ENCODE results near the gene KLHL5.

DNA sequence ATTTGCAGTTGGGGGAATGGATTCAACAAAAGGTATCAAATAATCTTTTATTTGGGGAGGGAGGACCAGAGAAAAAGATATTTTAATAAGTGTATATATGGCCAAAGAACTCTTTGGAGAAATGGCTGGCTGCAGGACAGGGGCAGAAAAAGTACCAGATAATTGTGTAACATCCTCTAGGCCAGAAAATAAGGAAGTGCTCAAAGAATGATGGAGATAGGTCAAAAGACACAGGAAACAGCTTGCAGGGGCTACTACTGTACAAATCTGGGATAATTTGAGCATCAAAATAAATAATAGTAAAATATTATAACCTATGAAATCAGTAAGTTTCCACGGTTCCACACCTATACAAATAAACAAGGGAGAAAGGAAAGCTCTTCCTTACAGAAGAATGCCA lies 34.8 kb downstream of the KLHL5 start:
- no peak for TF ChIP-seq CTCF (IDR thresholded peaks at IDR 0.05)
- TF ChIP-seq POLR2AphosphoS5 (IDR thresholded peaks at IDR 0.05; ENCODE audit: low read depth, low read length), result no peak

Measured in Panc1 (cell line).